ENCODE data around the gene CIAO1. TPM values are rescaled to one million over a fixed set of nuclear protein-coding genes. Genes with fewer than 3 reads are reported as not detected.

Gene CIAO1
- polyA plus RNA-seq, 3 donors = 73.7 to 93.8 (median 89.4) TPM

GRCh38 chr2:96241227-96241626 lies 24.8 kb upstream of the CIAO1 start:
- H4K20me1 ChIP-seq (ENCODE audit: insufficient read depth, low read length) = no peaks in the 10 kb centered on the region
- H3K36me3 ChIP-seq (replicated peaks in 1 of 2; ENCODE audit: control insufficient read depth in 1 of 2, insufficient read depth in 2 of 2, low read length in 2 of 2) = peaks cover 2 to 31% of the 10 kb centered on the region in 2 donors
- peak overlapping the region; percentile 64 for H3K9ac ChIP-seq (ENCODE audit: insufficient read depth, low read length, poor library complexity, severe bottlenecking)
- Mint-ChIP-seq H3K9me3 (peaks cover 0 to 3% (median 2%) of the 10 kb centered on the region in 7 donors), H3K36me3 (peaks cover 20 to 47% of the 10 kb centered on the region in 2 donors), H3K4me1 (peaks cover 66% of the 10 kb centered on the region), H3K27me3 (ENCODE audit: low read depth in 3 of 3) (no peaks in the 10 kb centered on the region), H3K27ac (peak overlapping the region; percentile 98 to 100 (median 98)), H3K4me3 (peak overlapping the region; percentile 60 to 83)
- no peaks in the 10 kb centered on the region for H3K27me3 ChIP-seq (ENCODE audit: control insufficient read depth in 2 of 2, insufficient read depth in 2 of 2, low read length in 2 of 2)
- TF ChIP-seq CTCF (IDR thresholded peaks at IDR 0.05) = no peak
- DNase-seq = no peak
- H3K27ac ChIP-seq (ENCODE audit: low read depth in 1 of 2, low read length in 2 of 2) = peak overlapping the region; percentile 78 to 97
- H3K4me2 ChIP-seq (replicated peaks; ENCODE audit: extremely low read depth, low read length, poor library complexity, severe bottlenecking) = peak overlapping the region; percentile 60
- intact Hi-C loops (cut with micrococcal nuclease) = loop anchor here in 1 of 2 donors (2.0 to 5.0 kb wide), 2 partner anchors 24 to 34 kb away; partner anchors contain the start of genes STARD7 and TMEM127
- WGBS (ENCODE audit: insufficient coverage) = 100% methylated on average over 1 of the region's 2 CpGs
- no peak overlapping the region for H2AFZ ChIP-seq (ENCODE audit: insufficient read depth, low read depth, low read length, poor library complexity, severe bottlenecking)
- H3K4me3 ChIP-seq (replicated peaks in 1 of 3; ENCODE audit: low read depth in 2 of 3, low read length in 3 of 3) = peak overlapping the region in 1 of 3 experiments; percentile 63
- H3K4me1 ChIP-seq (ENCODE audit: control insufficient read depth in 1 of 2, insufficient read depth in 2 of 2, low read length in 2 of 2) = peaks cover 65 to 71% of the 10 kb centered on the region in 2 donors
- H3K79me2 ChIP-seq (ENCODE audit: insufficient read depth, low read length) = peaks cover 26% of the 10 kb centered on the region
- no peaks in the 10 kb centered on the region for H3K9me3 ChIP-seq (replicated peaks in 1 of 2; ENCODE audit: control insufficient read depth in 1 of 2, insufficient read depth in 1 of 2, low read length in 2 of 2)

GRCh38 chr2:96241900-96242611 lies 24.0 kb upstream of the CIAO1 start:
- peaks cover 22 to 46% of the 10 kb centered on the region in 2 donors for H3K36me3 Mint-ChIP-seq
- H3K9ac ChIP-seq (ENCODE audit: insufficient read depth, low read length, poor library complexity, severe bottlenecking) = peak overlapping the region; percentile 64
- intact Hi-C loops (cut with micrococcal nuclease) = loop anchor here in 1 of 2 donors (2.0 to 5.0 kb wide), 3 partner anchors 17 to 35 kb away; partner anchors contain the start of genes STARD7 and TMEM127
- peaks cover 74% of the 10 kb centered on the region for H3K4me1 Mint-ChIP-seq
- peak; percentile 92 to 97 (median 96) for DNase-seq
- peak overlapping the region; percentile 78 to 97 for H3K27ac ChIP-seq (ENCODE audit: low read depth in 1 of 2, low read length in 2 of 2)
- peak overlapping the region; percentile 60 to 83 for H3K4me3 Mint-ChIP-seq
- peaks cover 34% of the 10 kb centered on the region for H3K79me2 ChIP-seq (ENCODE audit: insufficient read depth, low read length)
- peak overlapping the region; percentile 60 for H3K4me2 ChIP-seq (replicated peaks; ENCODE audit: extremely low read depth, low read length, poor library complexity, severe bottlenecking)
- peak overlapping the region; percentile 39 for H2AFZ ChIP-seq (ENCODE audit: insufficient read depth, low read depth, low read length, poor library complexity, severe bottlenecking)
- TF ChIP-seq CTCF (IDR thresholded peaks at IDR 0.05) = no peak
- peak overlapping the region; percentile 98 to 100 (median 98) for H3K27ac Mint-ChIP-seq
- peaks cover 1 to 26% of the 10 kb centered on the region in 2 donors for H3K36me3 ChIP-seq (replicated peaks in 1 of 2; ENCODE audit: control insufficient read depth in 1 of 2, insufficient read depth in 2 of 2, low read length in 2 of 2)
- no peaks in the 10 kb centered on the region for H3K9me3 ChIP-seq (replicated peaks in 1 of 2; ENCODE audit: control insufficient read depth in 1 of 2, insufficient read depth in 1 of 2, low read length in 2 of 2)
- peaks cover 73 to 79% of the 10 kb centered on the region in 2 donors for H3K4me1 ChIP-seq (ENCODE audit: control insufficient read depth in 1 of 2, insufficient read depth in 2 of 2, low read length in 2 of 2)
- no peaks in the 10 kb centered on the region for H4K20me1 ChIP-seq (ENCODE audit: insufficient read depth, low read length)
- WGBS (ENCODE audit: insufficient coverage) = 0% methylated on average over 1 of the region's 5 CpGs
- no peaks in the 10 kb centered on the region for H3K27me3 ChIP-seq (ENCODE audit: control insufficient read depth in 2 of 2, insufficient read depth in 2 of 2, low read length in 2 of 2)
- H3K27me3 Mint-ChIP-seq (ENCODE audit: low read depth in 3 of 3) = no peaks in the 10 kb centered on the region
- H3K4me3 ChIP-seq (replicated peaks in 1 of 3; ENCODE audit: low read depth in 2 of 3, low read length in 3 of 3) = peak overlapping the region; percentile 0 to 63 (median 24)
- H3K9me3 Mint-ChIP-seq = peaks cover 0 to 4% (median 2%) of the 10 kb centered on the region in 7 donors
